Activated CD4-positive, alpha-beta T cell treated with anti-CD3 and anti-CD28 coated beads, Interleukin-10, Interleukin-2, amounts not matched to agents 100 ng/mL and 50 ng/mL, durations not matched to agents 16 hours and 8 hours (primary cell): Measurements from ENCODE around the gene MARCHF3.
"Not testable (repeated sequence)": the region's sequence is repeated elsewhere in the genome, so short reads cannot be mapped to it uniquely, and the experiment has no call there.

Experiments
- DNase-seq: peaks from one replicate; pipeline ENCODE4 v3.0.0-alpha.2; 2020

The MARCHF3 gene

GRCh38 chr5:127046343-127047072, 16.1 kb upstream of the MARCHF3 start:
- no peak for DNase-seq

- DNase-seq: no peak
Measured at GRCh38 chr5:127042593-127042992, 12.2 kb upstream of the MARCHF3 start.

- DNase-seq: no peak
Measured at GRCh38 chr5:127041571-127041970, 11.2 kb upstream of the MARCHF3 start.

GRCh38 chr5:127040796-127041520, 10.6 kb upstream of the MARCHF3 start:
- no peak for DNase-seq

DNA sequence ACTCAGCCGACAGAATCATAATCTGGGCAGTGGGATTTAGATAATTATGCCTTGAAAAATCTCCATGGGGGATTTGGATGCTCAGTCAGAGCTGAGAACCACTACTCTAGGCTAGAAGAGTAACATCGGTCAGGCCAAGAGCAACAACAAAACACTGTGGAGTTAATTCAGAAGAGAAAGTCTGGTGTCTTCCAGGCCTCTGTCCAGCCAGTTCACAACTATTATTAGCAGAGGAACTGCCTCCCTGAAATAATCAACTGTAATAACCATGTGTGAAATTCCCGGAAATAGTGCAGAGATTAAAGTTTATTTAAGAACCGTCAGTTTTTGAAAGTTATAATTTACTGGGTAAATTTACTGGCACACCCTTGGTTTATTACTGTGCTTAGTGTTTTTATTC, 8.2 kb upstream of the MARCHF3 start:
- DNase-seq: no peak

GRCh38 chr5:127031863-127032232, 1.5 kb upstream of the MARCHF3 start:
- no peak for DNase-seq

DNA sequence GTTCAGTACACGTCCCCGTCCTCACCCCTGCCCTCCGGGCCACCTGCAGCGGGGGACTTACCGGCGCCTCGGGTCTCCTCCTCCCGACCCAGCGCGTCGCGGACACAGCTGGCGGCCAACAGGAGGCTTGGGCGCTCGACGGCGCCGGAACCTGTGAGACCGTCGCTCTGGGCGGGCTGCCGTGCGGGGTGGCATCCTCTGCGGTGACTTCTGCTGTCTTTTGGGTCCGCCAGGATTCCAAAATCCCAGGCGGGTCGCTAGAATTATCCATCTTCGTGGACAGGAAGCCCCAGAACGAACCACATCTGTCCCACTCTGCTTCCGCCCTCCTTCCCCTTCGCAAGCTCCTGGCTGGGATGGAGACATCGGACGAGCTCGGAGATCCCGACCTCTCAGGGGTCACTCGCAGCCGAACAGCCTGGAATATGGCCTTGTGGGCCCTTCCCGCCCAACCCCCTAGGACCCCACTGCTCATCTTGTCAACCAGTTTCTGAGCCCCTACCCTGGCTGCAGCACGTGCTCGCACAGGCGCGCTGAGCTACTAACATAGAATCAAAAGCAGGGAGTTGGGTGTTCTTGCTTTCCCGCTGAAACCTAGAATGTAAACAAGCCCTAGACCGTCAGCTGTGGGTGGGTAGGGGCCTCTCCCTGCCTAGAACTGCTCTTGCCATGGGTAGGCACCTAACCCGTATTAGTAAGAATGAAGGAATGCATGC, 947 bp upstream of the MARCHF3 start:
- no peak for DNase-seq

GRCh38 chr5:127029581-127030258, 638 bp downstream of the MARCHF3 start:
- DNase-seq: peak; percentile 65

DNA sequence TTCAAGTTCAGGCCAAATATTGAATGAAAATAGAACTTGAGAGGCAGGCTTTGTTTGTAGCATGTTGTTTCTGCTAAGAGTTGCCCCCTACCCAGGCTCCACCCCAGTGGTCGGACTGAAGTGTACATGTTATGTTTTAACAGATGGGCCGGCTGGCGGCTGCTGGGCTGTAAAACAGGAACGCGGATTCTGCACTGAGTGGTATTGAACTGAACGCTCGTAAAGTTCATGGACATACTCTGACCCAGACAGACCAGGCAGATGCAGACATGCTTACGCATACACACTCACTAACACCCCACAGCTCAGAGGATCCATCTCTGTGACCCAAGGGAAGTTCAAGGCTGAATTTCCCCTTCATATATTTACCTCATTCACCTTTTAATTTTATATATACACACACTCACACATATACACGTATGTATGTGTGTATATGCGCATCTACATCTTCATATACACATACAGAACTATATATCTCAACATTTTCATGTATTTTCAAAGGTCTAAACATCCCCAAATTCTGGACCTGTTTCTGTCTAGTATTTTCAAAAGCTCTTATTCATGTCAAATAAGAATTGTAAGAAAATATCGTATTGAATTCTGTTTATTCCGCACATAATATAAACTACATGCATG, 1.4 kb downstream of the MARCHF3 start:
- DNase-seq: no peak

GRCh38 chr5:127027539-127027938, 2.8 kb downstream of the MARCHF3 start:
- no peak for DNase-seq

DNA sequence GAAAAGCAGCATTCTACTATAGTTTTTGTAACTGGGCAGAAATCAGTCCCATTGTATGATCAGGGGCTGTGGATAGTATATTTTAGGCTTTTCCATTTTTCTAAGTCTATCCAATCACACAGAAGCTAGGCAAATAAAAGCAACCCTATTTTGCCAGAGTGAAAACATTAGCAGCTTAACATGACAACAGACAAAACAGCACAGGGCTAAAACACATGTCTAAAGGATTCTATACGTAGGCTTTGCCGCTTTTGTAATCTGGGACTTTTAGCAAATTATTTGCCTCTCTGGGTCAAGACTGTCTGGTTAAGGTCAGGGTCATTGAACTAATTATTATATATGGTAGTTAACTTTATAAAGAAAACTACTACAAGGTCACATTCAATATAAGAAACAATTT, 4.2 kb downstream of the MARCHF3 start:
- DNase-seq: no peak

GRCh38 chr5:127025467-127025866, 4.9 kb downstream of the MARCHF3 start:
- no peak for DNase-seq

GRCh38 chr5:127024821-127025220, 5.5 kb downstream of the MARCHF3 start:
- DNase-seq: no peak

- DNase-seq: not testable (repeated sequence)
Measured at GRCh38 chr5:127023552-127024191, 6.7 kb downstream of the MARCHF3 start.

DNA sequence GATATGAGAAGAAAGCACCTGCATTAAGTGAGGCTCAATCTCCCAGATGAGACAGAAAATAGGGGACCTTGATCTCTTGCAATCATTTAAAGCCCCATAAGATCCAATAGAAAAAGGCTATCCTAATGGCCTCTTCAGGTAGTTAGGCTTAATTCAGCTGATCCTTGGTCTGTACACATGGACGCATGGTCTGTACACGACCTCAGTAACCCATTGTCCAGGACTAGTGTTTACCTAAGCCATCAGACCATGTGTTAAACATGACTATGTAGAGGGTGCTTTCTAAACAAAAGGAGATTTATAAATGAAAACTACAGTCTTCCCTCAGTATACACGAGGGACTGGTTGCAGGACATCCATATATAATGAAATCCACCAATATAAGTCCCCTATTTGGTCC, 7.5 kb downstream of the MARCHF3 start:
- no peak for DNase-seq

GRCh38 chr5:127019928-127020327, 10.4 kb downstream of the MARCHF3 start:
- DNase-seq: no peak

- not testable (repeated sequence) for DNase-seq
Measured at GRCh38 chr5:127016722-127017121, 13.6 kb downstream of the MARCHF3 start.

DNA sequence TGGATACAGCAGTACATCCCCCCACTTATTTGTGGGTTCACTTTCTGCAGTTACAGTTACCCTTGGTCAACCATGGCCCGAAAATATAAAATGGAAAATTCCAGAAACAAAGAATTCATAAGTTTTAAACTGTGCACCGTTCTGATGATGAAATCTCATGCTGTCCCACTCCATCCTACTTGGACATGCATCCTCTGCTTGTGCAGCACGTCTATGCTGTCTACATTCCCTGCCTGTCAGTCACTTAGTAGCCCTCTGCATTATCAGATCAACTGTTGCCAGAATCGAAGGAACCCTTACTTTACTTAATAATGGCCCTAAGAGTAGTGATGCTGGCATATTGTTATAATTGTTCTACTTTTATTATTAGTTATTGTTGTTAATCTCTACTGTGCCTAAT, 14.6 kb downstream of the MARCHF3 start:
- DNase-seq: no peak

DNA sequence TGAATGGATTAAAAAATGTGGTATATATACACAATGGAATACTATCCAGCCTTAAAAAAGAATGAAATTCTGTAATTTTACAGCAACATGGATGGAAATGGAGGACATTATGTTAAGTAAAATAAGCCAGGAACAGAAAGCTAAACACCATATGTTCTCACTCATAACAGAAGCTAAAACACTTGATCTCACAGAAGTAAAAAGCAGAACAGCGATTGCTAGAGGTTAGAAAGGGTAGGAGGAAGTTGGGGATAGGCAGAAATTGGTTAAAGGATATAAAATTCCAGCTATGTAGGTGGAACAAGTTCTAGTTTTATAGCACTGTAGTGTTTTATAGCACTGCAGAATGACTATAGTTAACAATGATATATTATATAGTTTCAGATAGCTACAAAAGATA, 15.8 kb downstream of the MARCHF3 start:
- DNase-seq: no peak

GRCh38 chr5:127013407-127013806, 17.0 kb downstream of the MARCHF3 start:
- DNase-seq: no peak

GRCh38 chr5:127012916-127013315, 17.4 kb downstream of the MARCHF3 start:
- no peak for DNase-seq

DNA sequence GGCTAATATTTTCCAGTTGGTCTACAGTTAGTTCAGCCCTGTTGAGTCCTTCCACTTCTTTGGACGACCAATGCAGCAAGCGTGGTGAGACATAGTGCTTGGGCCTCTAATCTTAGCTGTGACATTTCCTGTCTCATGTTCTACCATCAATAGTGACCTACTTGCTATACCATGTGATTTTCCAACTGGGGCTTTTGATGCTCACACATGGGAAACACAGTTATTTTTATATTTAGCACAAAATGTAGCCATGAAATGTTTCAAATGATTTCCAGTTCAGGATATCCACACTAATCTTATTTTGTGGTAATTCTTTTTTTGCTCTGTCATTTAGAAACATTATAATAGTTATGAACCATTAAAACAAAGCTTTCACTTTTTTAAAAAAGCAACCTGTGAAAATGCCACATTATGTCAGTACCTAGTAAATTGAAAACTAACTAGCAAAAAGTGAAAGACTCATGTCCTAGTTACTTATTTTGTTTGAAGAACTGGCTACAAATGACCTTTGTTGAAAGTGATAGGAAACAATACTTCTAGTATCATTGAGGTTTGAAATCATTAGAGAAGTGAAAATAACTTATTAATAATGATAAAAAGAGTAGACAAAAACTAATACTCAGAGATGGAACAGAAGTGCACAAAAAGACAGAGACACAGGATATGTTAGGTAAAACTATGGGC, 18.3 kb downstream of the MARCHF3 start:
- DNase-seq: no peak
